Kidney glomerular epithelial cell (primary cell): ENCODE data around the gene TMEM101.
A peak's percentile ranks its signal among the peaks of the same experiment; 100 is the strongest.
"Not testable (repeated sequence)": the region's sequence is repeated elsewhere in the genome, so short reads cannot be mapped to it uniquely, and the experiment has no call there.

ENCODE experiments used
- DNase-seq: peaks from one replicate; lab custom pipeline; 2025; lab: John Stamatoyannopoulos, UW

TMEM101 gene

GRCh38 chr17:44000871-44001460 is 13.8 kb downstream of the TMEM101 start:
- no peak for DNase-seq

GRCh38 chr17:44000141-44000860 is 14.5 kb downstream of the TMEM101 start:
- DNase-seq: no peak

- no peak for DNase-seq
These were observed 15.7 kb downstream of the TMEM101 start for GRCh38 chr17:43999024-43999423.

DNA sequence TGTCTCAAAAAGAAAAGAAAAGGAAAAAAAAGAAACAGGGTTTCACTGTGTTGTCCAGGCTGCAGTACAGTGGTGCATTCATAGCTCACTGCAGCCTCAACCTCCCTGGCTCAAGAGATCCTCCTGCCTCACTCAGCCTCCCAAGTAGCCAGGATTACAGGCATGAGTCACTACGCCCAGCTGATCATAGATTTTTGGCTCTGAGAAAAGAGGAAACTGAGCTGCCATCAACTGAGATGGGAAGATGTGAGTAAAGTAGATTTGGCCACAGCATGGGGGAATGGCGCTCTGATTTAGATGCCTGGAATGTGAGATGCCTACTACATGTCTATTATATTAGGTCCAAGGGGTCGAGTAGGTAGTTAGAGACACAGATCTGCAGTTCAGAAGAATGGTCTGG is 16.2 kb downstream of the TMEM101 start:
- no peak for DNase-seq

DNA sequence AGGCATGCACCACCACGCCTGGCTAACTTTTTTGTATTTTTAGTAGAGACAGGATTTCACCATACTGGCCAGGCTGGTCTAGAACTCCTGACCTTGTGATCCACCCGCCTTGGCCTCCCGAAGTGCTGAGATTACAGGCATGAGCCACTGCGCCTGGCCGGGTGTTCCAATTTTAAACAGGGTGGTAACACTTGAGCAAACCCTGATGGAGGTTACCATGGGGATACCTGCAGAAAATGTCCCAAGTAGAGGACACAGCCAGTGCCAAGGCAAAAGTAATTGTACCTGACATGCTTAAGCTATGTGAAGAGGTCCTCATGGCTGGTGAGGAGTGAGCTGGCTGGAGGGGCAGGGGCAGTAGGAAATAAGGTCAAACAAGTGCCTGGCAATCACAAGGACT is 17.6 kb downstream of the TMEM101 start:
- not testable (repeated sequence) for DNase-seq

DNA sequence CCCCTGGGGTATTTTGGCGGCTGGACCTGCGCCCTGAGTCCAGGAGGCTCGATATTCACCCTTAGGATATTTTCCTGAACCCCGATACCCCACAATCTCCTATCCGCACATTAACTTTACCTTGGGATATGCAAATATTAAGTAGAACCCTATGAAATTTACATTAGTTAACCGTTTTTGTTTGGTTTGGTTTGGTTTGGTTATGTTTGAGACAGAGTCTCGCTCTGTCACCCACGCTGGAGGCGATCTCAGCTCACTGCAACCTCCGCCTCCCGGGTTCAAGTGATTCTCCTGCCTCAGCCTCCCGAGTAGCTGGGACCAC is 19.7 kb downstream of the TMEM101 start:
- no peak for DNase-seq

GRCh38 chr17:43994272-43995149 is 20.3 kb downstream of the TMEM101 start:
- peak; percentile 22 for DNase-seq

GRCh38 chr17:43992641-43993040 is 22.1 kb downstream of the TMEM101 start:
- DNase-seq: no peak

DNA sequence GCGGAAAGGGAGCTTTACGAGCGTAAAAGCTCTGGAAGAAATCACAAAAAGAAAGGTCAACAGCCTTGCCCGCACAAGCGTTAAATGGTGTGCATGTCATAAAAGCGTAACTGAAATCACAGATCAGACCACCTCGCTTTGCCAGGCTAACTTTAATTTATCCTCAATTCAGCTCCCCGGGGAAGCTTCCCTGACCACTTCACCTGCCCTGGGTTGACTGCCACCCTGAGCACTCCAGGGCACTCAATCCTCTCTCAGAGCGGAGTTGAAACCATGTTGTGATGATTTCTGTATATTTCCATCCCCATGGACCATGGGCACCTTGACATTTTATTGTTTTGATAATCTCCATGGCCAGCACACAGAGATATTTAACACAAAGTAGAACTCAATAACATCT is 26.5 kb downstream of the TMEM101 start:
- DNase-seq: no peak

DNA sequence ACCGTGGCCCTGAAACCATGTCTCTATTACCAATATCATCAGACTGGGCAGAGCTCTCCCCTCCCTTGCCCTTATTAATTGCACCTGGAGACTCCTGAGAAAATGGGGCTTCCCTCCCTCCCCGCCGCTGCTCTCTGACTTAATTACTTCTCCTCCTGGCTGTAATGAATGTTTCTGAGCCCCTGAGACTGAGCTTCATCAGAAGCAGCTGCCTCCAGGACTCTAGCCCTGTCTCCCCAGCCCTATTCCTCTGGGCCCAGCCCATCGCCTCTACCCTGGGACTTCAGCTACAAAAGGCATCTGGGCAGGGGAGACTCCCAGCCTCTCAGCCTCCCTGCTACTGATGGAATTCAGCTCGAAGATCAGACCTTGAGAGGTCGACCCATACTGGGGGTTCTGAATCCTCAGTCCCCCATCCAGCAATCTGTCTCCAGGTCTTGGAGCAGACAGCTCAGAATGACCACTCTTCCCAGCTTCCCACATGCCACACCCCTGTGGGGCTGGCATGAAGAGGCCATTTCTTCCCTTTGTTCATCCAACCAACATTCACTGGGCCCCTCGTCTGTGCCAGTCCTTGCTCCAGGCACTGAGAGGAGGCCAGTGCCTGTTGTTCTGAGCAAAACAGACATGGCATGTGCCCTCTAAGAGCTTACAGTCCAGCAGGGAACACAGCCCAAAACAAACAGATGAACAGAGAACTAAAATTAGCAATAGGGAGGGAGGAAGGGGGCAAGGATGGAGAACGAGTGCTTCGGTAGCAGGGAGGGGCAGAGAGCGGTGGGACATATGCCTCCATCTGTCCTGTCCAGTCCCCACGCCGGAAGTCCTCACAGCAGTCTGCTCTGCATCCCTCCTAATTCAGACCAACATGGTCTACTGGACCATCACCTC is 27.4 kb downstream of the TMEM101 start:
- no peak for DNase-seq

GRCh38 chr17:43986225-43986981 is 28.4 kb downstream of the TMEM101 start:
- DNase-seq: no peak

DNA sequence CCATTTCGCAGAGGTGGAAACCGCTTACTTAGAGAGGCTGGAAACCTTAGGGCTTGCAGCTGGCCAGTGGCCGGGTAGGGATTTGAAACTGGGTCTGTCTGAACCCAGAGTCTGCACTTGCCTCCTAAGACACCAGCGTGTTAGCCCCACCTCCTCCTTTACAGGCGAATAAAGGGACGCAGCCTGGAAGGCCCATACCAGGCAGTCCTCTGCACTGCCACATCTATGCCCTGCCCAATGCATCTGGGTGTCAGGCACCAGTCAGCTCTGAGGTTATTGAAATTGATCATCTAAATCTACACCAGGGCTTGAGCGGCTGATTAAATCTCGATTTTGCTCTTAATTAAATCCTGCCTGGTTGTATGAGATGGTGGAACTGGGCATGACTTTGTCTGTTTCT is 30.2 kb downstream of the TMEM101 start:
- DNase-seq: no peak

DNA sequence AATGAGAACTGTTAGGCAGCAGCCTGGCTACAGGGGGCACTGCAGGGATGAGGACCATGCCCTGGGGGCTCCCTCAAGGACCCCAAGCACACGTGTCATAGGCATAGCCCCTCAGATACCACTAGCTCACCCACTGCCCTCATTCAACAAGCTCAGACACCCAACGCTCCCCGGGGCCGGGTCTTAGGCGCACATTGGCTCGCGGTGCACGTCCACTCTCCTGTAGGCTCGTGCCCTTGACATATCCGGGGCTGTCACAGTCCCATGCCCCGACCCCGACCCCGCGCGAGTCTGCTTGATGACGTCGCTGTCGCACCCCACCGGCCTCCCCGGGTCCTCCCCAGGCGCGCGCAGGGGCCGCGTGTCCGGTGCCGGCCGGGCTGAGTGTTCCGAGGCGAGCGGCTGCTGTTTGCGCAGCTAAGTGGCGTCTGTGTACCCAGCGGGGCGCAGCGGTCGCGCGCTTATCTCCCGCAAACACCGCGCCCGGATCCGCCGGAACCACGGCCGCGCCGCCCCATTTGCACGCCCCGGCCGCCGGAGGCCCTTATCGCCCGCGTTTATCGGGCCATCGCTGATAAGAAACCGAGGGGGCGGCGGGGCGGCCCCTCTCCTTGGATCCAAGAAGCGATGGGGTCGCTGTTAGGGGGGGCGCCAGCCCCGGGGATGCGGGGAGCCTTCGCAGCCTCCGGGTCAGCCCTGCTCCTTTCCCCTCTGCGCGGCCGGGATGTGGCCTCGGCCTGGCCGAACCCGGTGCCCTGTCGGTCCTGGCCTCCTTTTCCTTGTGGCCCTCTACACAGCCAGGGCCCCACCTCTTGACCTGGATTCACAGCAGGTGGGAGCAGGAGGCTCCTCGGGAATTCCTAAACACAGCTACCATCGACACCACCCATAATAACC is 31.0 kb downstream of the TMEM101 start:
- no peak for DNase-seq

- no peak for DNase-seq
These were observed 31.6 kb downstream of the TMEM101 start for GRCh38 chr17:43983196-43983514.

- peak; percentile 21 for DNase-seq
These were observed 32.6 kb downstream of the TMEM101 start for GRCh38 chr17:43982171-43982570.

DNA sequence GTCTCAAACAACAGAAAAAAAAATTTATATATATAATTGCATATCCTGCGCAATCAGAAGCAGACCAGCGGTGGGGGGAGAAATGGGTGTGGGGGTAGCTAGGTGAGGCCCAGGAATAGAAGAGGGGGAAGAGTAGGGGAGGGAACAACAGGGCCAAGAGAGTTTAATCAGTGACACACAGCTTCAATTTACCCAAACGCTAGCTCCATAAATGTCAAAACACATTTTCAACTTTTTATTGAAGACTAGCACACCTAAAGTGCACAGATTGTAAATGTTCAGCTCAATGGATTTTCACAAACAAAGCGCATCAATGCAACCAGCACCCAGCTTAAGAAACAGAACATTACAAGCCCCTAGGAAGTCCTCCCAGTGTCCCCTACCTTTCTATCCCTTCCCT is 35.1 kb downstream of the TMEM101 start:
- no peak for DNase-seq

GRCh38 chr17:43979011-43979410 is 35.8 kb downstream of the TMEM101 start:
- no peak for DNase-seq

GRCh38 chr17:43978078-43978477 is 36.7 kb downstream of the TMEM101 start:
- no peak for DNase-seq

GRCh38 chr17:43976963-43977837 is 37.6 kb downstream of the TMEM101 start:
- no peak for DNase-seq
